GM12873 (cell line): ENCODE measurements around the gene TBPL2.
A peak's percentile ranks its signal among the peaks of the same experiment; 100 is the strongest.

Source experiments
- CTCF ChIP-seq: IDR thresholded peaks from 2 replicates; pipeline ENCODE4 v1.5.1; 2012; ENCODE audit warnings: low read depth, mild to moderate bottlenecking, moderate library complexity, low read length, control low read depth; ENCODE audit not compliant: insufficient read depth; ENCODE audit errors: missing control alignments

Gene TBPL2

GRCh38 chr14:55450539-55450938 lies 10.1 kb upstream of the TBPL2 start:
- no peak for TF ChIP-seq CTCF

- TF ChIP-seq CTCF, result no peak
Observed at GRCh38 chr14:55450124-55450523, 9.7 kb upstream of the TBPL2 start.

GRCh38 chr14:55449116-55449515 lies 8.7 kb upstream of the TBPL2 start:
- no peak for TF ChIP-seq CTCF

GRCh38 chr14:55448141-55448614 lies 7.8 kb upstream of the TBPL2 start:
- no peak for TF ChIP-seq CTCF

GRCh38 chr14:55446833-55447232 lies 6.4 kb upstream of the TBPL2 start:
- TF ChIP-seq CTCF, result no peak

- TF ChIP-seq CTCF, result peak; percentile 71
Observed at GRCh38 chr14:55446127-55446736, 5.8 kb upstream of the TBPL2 start.

- TF ChIP-seq CTCF, result no peak
Observed at GRCh38 chr14:55441286-55441685, 870 bp upstream of the TBPL2 start.
